SK-N-SH (cell line): ENCODE data around the gene ERCC5. TPM values are rescaled to one million over a fixed set of nuclear protein-coding genes. Genes with fewer than 3 reads are reported as not detected.

Experiments
- CTCF ChIA-PET: fragments of 300-600, 350-600 bp; formaldehyde crosslinking; extraction: SDS; loops from one replicate; lab custom pipeline; 2021; lab: Yijun Ruan, JAX
- POLR2A ChIA-PET: fragments of 350-600 bp; sonication (Branson Sonifier 250); formaldehyde crosslinking; extraction: SDS; loops from one replicate; lab custom pipeline; 2020; ENCODE audit warnings: antibody characterized with exemption, inconsistent platforms; lab: Yijun Ruan, JAX
- DNase-seq: peaks from one replicate; pipeline ENCODE4 v3.0.0; 2012
- H2AFZ ChIP-seq: fragments of 200-600 bp; sonication (generic); 2 replicates; pipeline ENCODE4 v1.8.1; 2016; ENCODE audit warnings: antibody characterized with exemption, mild to moderate bottlenecking, low read depth
- H3F3A ChIP-seq: fragments of 200-600 bp; sonication (generic); replicated peaks from 2 replicates; pipeline ENCODE3; 2016; ENCODE audit warnings: antibody characterized with exemption, mild to moderate bottlenecking; ENCODE audit not compliant: insufficient read depth
- H3K27ac ChIP-seq, 2 experiments: fragments of 200-500 bp in 1 of 2; fragments of 200-600 bp in 1 of 2; sonication (Bioruptor generic) in 1 of 2; sonication (generic), shearing (Covaris generic) in 1 of 2; 2 replicates each; pipeline versions ENCODE4 v1.5.1 to v1.6.1; 2014 to 2016; ENCODE audit warnings: low read depth in 2 of 2, inconsistent platforms in 1 of 2, low read length in 1 of 2, mild to moderate bottlenecking in 1 of 2, mixed read lengths in 1 of 2
- H3K27me3 ChIP-seq: fragments of 200-600 bp; sonication (generic), shearing (Covaris generic); 2 replicates; pipeline ENCODE4 v1.6.1; 2016; ENCODE audit warnings: mixed run types; ENCODE audit not compliant: insufficient read depth
- H3K36me3 ChIP-seq, 2 experiments: fragments of 200-500 bp in 1 of 2; fragments of 200-600 bp in 1 of 2; sonication (Bioruptor generic) in 1 of 2; sonication (generic) in 1 of 2; replicated peaks in 1 of 2; 2 replicates each; pipeline versions ENCODE3 to v1.5.1; 2014 to 2016; ENCODE audit warnings: low read length in 1 of 2, mild to moderate bottlenecking in 1 of 2; ENCODE audit not compliant: insufficient read depth in 2 of 2, control insufficient read depth in 1 of 2
- H3K4me1 ChIP-seq, 2 experiments: fragments of 200-500 bp in 1 of 2; fragments of 200-600 bp in 1 of 2; sonication (Bioruptor generic) in 1 of 2; sonication (generic), shearing (Covaris generic) in 1 of 2; 2 replicates each; pipeline versions ENCODE4 v1.5.1 to v1.6.1; 2014 to 2016; ENCODE audit warnings: low read depth in 1 of 2, low read length in 1 of 2, mixed run types in 1 of 2; ENCODE audit not compliant: insufficient read depth in 2 of 2, control insufficient read depth in 1 of 2
- H3K4me2 ChIP-seq: fragments of 200-600 bp; sonication (generic), shearing (Covaris generic); 2 replicates; pipeline ENCODE4 v1.6.1; 2017; ENCODE audit warnings: mixed run types
- H3K4me3 ChIP-seq, 2 experiments: fragments of 200-500 bp in 1 of 2; fragments of 200-600 bp in 1 of 2; sonication (Bioruptor generic) in 1 of 2; sonication (generic), shearing (Covaris generic) in 1 of 2; 2 replicates each; pipeline versions ENCODE4 v1.5.1 to v1.8.1; 2014 to 2016; ENCODE audit warnings: low read depth in 2 of 2, inconsistent platforms in 1 of 2, low read length in 1 of 2, mild to moderate bottlenecking in 1 of 2, mixed read lengths in 1 of 2, moderate library complexity in 1 of 2
- H3K79me2 ChIP-seq: fragments of 200-600 bp; sonication (generic); 2 replicates; pipeline ENCODE4 v1.8.1; 2017; ENCODE audit warnings: mild to moderate bottlenecking; ENCODE audit not compliant: insufficient read depth
- H3K9ac ChIP-seq: fragments of 200-600 bp; sonication (generic); 2 replicates; pipeline ENCODE4 v1.6.1; 2017; ENCODE audit warnings: mixed run types
- H3K9me2 ChIP-seq: fragments of 200-600 bp; sonication (generic); 2 replicates; pipeline ENCODE4 v1.6.1; 2017; ENCODE audit warnings: mixed run types
- H3K9me3 ChIP-seq: fragments of 200-600 bp; sonication (generic); 2 replicates; pipeline ENCODE4 v1.6.1; 2017; ENCODE audit warnings: mixed run types, mild to moderate bottlenecking, moderate library complexity
- H4K20me1 ChIP-seq: fragments of 200-600 bp; sonication (generic); 2 replicates; pipeline ENCODE4 v1.6.1; 2017; ENCODE audit warnings: mild to moderate bottlenecking, mixed run types; ENCODE audit not compliant: insufficient read depth
- CHD2 ChIP-seq: fragments of 150-350 bp; IDR thresholded peaks from 2 replicates; pipeline ENCODE4 v1.6.1; 2018; ENCODE audit warnings: low read length; ENCODE audit not compliant: partially characterized antibody
- ELF1 ChIP-seq: IDR thresholded peaks from 2 replicates; pipeline ENCODE4 v1.4.0; 2012
- EP300 ChIP-seq, 2 experiments: IDR thresholded peaks; 2 replicates each; pipeline versions ENCODE4 v1.4.0 to v1.6.1; 2012; ENCODE audit warnings: borderline replicate concordance in 1 of 2, low read depth in 1 of 2, low read length in 1 of 2
- EZH2phosphoT487 ChIP-seq: fragments of 200-600 bp; sonication (generic); IDR thresholded peaks from 2 replicates; pipeline ENCODE4 v1.6.1; 2017; ENCODE audit warnings: low read depth, mixed run types, mild to moderate bottlenecking, antibody characterized with exemption, moderate library complexity, borderline replicate concordance
- GABPA ChIP-seq: IDR thresholded peaks from 2 replicates; pipeline ENCODE4 v1.4.0; 2012; ENCODE audit warnings: low read depth, mild to moderate bottlenecking
- MEF2A ChIP-seq: IDR thresholded peaks from 2 replicates; pipeline ENCODE4 v1.4.0; 2012; ENCODE audit warnings: low read depth, borderline replicate concordance
- MXI1 ChIP-seq: IDR thresholded peaks from 2 replicates; pipeline ENCODE4 v1.6.1; 2012; ENCODE audit warnings: mild to moderate bottlenecking, low read depth, low read length, improper control_type of control experiment
- NFIC ChIP-seq: IDR thresholded peaks from 2 replicates; pipeline ENCODE4 v1.4.0; 2012; ENCODE audit warnings: borderline replicate concordance
- RCOR1 ChIP-seq: fragments of 150-350 bp; IDR thresholded peaks from 2 replicates; pipeline ENCODE4 v1.6.1; 2017; ENCODE audit warnings: antibody characterized with exemption, low read length
- RFX5 ChIP-seq: IDR thresholded peaks from 2 replicates; pipeline ENCODE4 v1.6.1; 2012; ENCODE audit warnings: mild to moderate bottlenecking, improper control_type of control experiment, low read length
- RXRA ChIP-seq: IDR thresholded peaks from 2 replicates; pipeline ENCODE4 v1.4.0; 2012; ENCODE audit warnings: low read depth, mild to moderate bottlenecking, borderline replicate concordance
- SMC3 ChIP-seq: IDR thresholded peaks from 2 replicates; pipeline ENCODE4 v1.6.1; 2012; ENCODE audit warnings: low read depth, low read length, improper control_type of control experiment
- TAF1 ChIP-seq: IDR thresholded peaks from 2 replicates; pipeline ENCODE4 v1.6.1; 2012; ENCODE audit warnings: low read depth, mild to moderate bottlenecking, low read length, moderate library complexity, borderline replicate concordance
- TCF12 ChIP-seq: IDR thresholded peaks from 2 replicates; pipeline ENCODE4 v1.4.0; 2012
- TEAD4 ChIP-seq: IDR thresholded peaks from 2 replicates; pipeline ENCODE4 v1.4.0; 2012; ENCODE audit warnings: mild to moderate bottlenecking, borderline replicate concordance; ENCODE audit not compliant: insufficient read depth
- YY1 ChIP-seq: IDR thresholded peaks from 2 replicates; pipeline ENCODE4 v1.4.0; 2012; ENCODE audit warnings: low read depth, mild to moderate bottlenecking
- WGBS: methylation state at CpG from one replicate; pipeline ENCODE4 v1.1.6; 2017; ENCODE audit warnings: low lambda C conversion rate; 5-methylcytosine and 5-hydroxymethylcytosine counted together
- polyA plus RNA-seq, 3 experiments: library from polyadenylated mRNA; depleted of rRNA; stranded (reverse); fragments of >200 nt; gene quantifications; 2 replicates each; pipeline ENCODE4 v1.2.3, GENCODE V29; 2012
- TF ChIP-seq, protein P1 (sequence below): IDR thresholded peaks from 2 replicates; pipeline ENCODE4; 2012
- TF ChIP-seq, protein P2 (sequence below): fragments of 150-350 bp; IDR thresholded peaks from 2 replicates; pipeline ENCODE4 v1.6.1; 2017; ENCODE audit warnings: antibody characterized with exemption, low read length, low read depth, borderline replicate concordance
- TF ChIP-seq, protein P3 (sequence below): IDR thresholded peaks from 2 replicates; pipeline ENCODE4 v1.4.0; 2012; ENCODE audit warnings: low read depth
- TF ChIP-seq, protein P4 (sequence below): IDR thresholded peaks from 2 replicates; pipeline ENCODE4 v1.6.1; 2012; ENCODE audit warnings: mild to moderate bottlenecking, low read depth, low read length, moderate library complexity
- TF ChIP-seq, protein P5 (sequence below): IDR thresholded peaks from 2 replicates; pipeline ENCODE4 v1.4.0; 2012; ENCODE audit warnings: low read depth, borderline replicate concordance

The ERCC5 gene
- polyA plus RNA-seq, 1 of the 3 experiments (the other 2 are of a cell fraction), result 14.1 TPM

DNA sequence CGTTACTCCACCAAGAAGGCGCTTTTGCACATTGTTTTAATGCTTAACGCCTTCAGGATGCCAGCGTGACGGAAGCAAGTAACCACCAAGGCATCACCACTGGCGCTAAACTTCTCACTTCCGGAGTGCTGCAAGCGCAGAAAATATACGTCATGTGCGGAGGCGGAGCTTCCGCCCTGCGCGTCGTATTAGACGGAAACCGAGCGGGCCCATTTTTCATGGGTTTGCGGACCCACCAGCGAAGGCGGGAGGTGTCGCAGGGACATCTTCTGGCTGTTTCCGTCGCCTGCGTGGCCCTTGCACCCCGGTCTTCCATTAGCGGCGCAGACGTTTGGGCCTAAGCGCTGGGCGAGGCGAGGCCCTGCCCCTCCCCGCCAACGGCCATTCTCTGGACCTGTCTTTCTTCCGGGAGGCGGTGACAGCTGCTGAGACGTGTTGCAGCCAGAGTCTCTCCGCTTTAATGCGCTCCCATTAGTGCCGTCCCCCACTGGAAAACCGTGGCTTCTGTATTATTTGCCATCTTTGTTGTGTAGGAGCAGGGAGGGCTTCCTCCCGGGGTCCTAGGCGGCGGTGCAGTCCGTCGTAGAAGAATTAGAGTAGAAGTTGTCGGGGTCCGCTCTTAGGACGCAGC lies at the start of gene ERCC5 (continued):
- TF ChIP-seq EP300 (IDR thresholded peaks at IDR 0.05; ENCODE audit: borderline replicate concordance in 1 of 2, low read depth in 1 of 2, low read length in 1 of 2), result peak; percentile 31 to 45; a peak in 1 of 4 replicates
- TF ChIP-seq, protein P1, sequence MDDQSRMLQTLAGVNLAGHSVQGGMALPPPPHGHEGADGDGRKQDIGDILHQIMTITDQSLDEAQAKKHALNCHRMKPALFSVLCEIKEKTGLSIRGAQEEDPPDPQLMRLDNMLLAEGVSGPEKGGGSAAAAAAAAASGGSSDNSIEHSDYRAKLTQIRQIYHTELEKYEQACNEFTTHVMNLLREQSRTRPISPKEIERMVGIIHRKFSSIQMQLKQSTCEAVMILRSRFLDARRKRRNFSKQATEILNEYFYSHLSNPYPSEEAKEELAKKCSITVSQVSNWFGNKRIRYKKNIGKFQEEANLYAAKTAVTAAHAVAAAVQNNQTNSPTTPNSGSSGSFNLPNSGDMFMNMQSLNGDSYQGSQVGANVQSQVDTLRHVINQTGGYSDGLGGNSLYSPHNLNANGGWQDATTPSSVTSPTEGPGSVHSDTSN, result peak; percentile 45; the same call in 1 of the 2 replicates
- no peak for TF ChIP-seq EZH2phosphoT487
- peak; percentile 86 for TF ChIP-seq CHD2
- TF ChIP-seq TCF12, result no peak
- TF ChIP-seq TEAD4, result no peak
- peak; percentile 78; the same call in 1 of the 2 replicates for TF ChIP-seq TAF1
- peak; percentile 99 for TF ChIP-seq ELF1
- no peak for TF ChIP-seq RXRA
- TF ChIP-seq RFX5, result peak; percentile 45; the same call in 1 of the 2 replicates
- no peak for TF ChIP-seq SMC3
- peak; percentile 92 for TF ChIP-seq MXI1
- TF ChIP-seq YY1, result peak; percentile 71; the same call in 1 of the 2 replicates

DNA sequence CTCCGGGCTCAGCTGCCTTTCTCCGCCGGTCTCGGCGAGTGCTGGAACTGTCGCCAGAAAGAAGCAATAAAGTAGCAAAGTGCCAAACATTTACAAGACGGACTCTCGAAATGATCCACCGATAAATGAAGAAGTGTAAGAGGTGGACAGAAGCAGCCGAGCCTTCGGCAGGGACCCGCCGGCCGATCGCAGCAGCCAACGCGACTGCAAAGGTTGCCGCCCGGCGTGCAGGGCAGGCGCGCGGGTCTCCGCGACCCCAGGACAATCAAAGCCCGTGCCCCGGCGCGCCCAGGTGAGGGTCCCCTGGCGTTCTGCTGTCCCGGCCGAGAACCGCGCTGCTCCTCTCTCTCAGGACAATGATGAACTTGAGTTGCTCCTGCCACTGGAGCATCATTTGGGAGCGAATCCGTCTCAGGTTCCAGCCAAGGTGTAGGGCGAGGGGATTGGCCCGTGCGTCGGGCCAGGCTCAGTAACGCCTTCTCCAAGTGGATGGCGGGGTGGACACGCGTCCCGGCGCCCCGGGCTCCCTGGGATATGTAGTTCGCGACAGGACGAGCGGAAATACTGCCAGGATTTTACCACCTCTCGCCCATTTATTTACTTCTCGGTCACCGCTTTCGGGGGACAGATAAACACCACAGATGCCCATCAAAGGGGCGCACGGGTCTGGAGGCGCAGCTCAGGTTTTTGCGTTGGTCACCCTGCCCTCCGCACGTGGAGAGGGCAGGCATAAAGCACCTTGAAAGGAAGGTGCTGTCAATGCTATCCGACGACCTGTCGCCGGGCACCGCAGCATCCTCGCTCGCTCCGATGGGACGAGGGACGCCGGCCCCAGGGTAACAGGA lies 47.0 kb upstream of the ERCC5 start, which contains the start of the genes BIVM and POGLUT2:
Gene BIVM, plus strand, starts transcription at position 539 of the 845 bp plus-strand sequence. CDS start 8,149 bp downstream, outside the sequence.
Gene POGLUT2, minus strand, starts transcription at position 396 of the 845 bp plus-strand sequence. Its CDS starts 306 bp downstream, at position 90.
- H3K9me3 ChIP-seq, result no peaks in the 10 kb centered on the region
- CTCF ChIA-PET, result interaction anchor here (0.6 to 1.9 kb wide), 9 partner anchors 25 to 1654 kb away, joined by 3 to 8 read pairs (median 5); partner anchors contain the start of genes ERCC5 and TEX30
- TF ChIP-seq CHD2, result peak; percentile 90
- TF ChIP-seq GABPA, result peak; percentile 52; the same call in 1 of the 2 replicates
- TF ChIP-seq, protein P2, sequence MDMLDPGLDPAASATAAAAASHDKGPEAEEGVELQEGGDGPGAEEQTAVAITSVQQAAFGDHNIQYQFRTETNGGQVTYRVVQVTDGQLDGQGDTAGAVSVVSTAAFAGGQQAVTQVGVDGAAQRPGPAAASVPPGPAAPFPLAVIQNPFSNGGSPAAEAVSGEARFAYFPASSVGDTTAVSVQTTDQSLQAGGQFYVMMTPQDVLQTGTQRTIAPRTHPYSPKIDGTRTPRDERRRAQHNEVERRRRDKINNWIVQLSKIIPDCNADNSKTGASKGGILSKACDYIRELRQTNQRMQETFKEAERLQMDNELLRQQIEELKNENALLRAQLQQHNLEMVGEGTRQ, result 0 out of 2 replicates have a peak, but pooled peaks have one; percentile 36
- TF ChIP-seq, protein P3, sequence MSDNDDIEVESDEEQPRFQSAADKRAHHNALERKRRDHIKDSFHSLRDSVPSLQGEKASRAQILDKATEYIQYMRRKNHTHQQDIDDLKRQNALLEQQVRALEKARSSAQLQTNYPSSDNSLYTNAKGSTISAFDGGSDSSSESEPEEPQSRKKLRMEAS, result peak; percentile 44
- 0 out of 2 replicates have a peak, but pooled peaks have one; percentile 25 for TF ChIP-seq RCOR1
- TF ChIP-seq, protein P4, sequence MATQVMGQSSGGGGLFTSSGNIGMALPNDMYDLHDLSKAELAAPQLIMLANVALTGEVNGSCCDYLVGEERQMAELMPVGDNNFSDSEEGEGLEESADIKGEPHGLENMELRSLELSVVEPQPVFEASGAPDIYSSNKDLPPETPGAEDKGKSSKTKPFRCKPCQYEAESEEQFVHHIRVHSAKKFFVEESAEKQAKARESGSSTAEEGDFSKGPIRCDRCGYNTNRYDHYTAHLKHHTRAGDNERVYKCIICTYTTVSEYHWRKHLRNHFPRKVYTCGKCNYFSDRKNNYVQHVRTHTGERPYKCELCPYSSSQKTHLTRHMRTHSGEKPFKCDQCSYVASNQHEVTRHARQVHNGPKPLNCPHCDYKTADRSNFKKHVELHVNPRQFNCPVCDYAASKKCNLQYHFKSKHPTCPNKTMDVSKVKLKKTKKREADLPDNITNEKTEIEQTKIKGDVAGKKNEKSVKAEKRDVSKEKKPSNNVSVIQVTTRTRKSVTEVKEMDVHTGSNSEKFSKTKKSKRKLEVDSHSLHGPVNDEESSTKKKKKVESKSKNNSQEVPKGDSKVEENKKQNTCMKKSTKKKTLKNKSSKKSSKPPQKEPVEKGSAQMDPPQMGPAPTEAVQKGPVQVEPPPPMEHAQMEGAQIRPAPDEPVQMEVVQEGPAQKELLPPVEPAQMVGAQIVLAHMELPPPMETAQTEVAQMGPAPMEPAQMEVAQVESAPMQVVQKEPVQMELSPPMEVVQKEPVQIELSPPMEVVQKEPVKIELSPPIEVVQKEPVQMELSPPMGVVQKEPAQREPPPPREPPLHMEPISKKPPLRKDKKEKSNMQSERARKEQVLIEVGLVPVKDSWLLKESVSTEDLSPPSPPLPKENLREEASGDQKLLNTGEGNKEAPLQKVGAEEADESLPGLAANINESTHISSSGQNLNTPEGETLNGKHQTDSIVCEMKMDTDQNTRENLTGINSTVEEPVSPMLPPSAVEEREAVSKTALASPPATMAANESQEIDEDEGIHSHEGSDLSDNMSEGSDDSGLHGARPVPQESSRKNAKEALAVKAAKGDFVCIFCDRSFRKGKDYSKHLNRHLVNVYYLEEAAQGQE, result no peak
- TF ChIP-seq YY1, result no peak
- TF ChIP-seq, protein P5, sequence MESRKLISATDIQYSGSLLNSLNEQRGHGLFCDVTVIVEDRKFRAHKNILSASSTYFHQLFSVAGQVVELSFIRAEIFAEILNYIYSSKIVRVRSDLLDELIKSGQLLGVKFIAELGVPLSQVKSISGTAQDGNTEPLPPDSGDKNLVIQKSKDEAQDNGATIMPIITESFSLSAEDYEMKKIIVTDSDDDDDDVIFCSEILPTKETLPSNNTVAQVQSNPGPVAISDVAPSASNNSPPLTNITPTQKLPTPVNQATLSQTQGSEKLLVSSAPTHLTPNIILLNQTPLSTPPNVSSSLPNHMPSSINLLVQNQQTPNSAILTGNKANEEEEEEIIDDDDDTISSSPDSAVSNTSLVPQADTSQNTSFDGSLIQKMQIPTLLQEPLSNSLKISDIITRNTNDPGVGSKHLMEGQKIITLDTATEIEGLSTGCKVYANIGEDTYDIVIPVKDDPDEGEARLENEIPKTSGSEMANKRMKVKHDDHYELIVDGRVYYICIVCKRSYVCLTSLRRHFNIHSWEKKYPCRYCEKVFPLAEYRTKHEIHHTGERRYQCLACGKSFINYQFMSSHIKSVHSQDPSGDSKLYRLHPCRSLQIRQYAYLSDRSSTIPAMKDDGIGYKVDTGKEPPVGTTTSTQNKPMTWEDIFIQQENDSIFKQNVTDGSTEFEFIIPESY, result no peak
- no peak for TF ChIP-seq NFIC
- TF ChIP-seq TAF1, result peak; percentile 60
- TF ChIP-seq MEF2A, result no peak

More for the DNA sequence above, 47.0 kb upstream of the ERCC5 start, which contains the start of the genes BIVM and POGLUT2:
- H2AFZ ChIP-seq, result peak within 1 kb of the TSS; percentile 99
- peaks cover 0 to 4% of the 10 kb centered on the region in 2 experiments for H3K36me3 ChIP-seq
- peak; percentile 98 for DNase-seq
- H4K20me1 ChIP-seq, result no peaks in the 10 kb centered on the region
- no peaks in the 10 kb centered on the region for H3F3A ChIP-seq
- H3K4me2 ChIP-seq, result peak within 1 kb of the TSS; percentile 95
- peak within 1 kb of the TSS; percentile 75 for H3K9ac ChIP-seq
- peaks cover 0 to 8% of the 10 kb centered on the region in 2 experiments; a peak in 2 of 4 replicates for H3K4me1 ChIP-seq
- no peaks in the 10 kb centered on the region for H3K27me3 ChIP-seq
- peak within 1 kb of the TSS; percentile 81 to 86 for H3K4me3 ChIP-seq
- POLR2A ChIA-PET, result interaction anchor here (0.6 to 1.2 kb wide), 2 partner anchors 14 to 202 kb away, joined by 3 to 4 read pairs; partner anchors contain the start of gene TPP2
- 0% methylated on average over 37 of the region's 72 CpGs for WGBS
- no peaks in the 10 kb centered on the region for H3K9me2 ChIP-seq
- H3K79me2 ChIP-seq, result peaks cover 54% of the 10 kb centered on the region
- peak within 1 kb of the TSS; percentile 61 to 79; a peak in 3 of 4 replicates for H3K27ac ChIP-seq
